ENCODE results near the gene RPS6KA1.
"Not testable (repeated sequence)": the region's sequence is repeated elsewhere in the genome, so short reads cannot be mapped to it uniquely, and the experiment has no call there.

RPS6KA1 gene

GRCh38 chr1:26529655-26530409 is at the start of gene RPS6KA1:
RPS6KA1 (plus strand) TSS chr1:26529761; CDS start chr1:26529921, 160 bp downstream.
- DNase-seq = no peak

GRCh38 chr1:26482921-26483320 is 46.6 kb upstream of the RPS6KA1 start:
- DNase-seq = no peak

- no peak for DNase-seq
Observed at GRCh38 chr1:26483980-26484379, 45.6 kb upstream of the RPS6KA1 start.

- DNase-seq = no peak
Observed at GRCh38 chr1:26490155-26490554, 39.4 kb upstream of the RPS6KA1 start.

GRCh38 chr1:26493267-26493666 is 36.3 kb upstream of the RPS6KA1 start:
- no peak for DNase-seq

GRCh38 chr1:26493938-26494337 is 35.6 kb upstream of the RPS6KA1 start:
- DNase-seq = no peak

DNA sequence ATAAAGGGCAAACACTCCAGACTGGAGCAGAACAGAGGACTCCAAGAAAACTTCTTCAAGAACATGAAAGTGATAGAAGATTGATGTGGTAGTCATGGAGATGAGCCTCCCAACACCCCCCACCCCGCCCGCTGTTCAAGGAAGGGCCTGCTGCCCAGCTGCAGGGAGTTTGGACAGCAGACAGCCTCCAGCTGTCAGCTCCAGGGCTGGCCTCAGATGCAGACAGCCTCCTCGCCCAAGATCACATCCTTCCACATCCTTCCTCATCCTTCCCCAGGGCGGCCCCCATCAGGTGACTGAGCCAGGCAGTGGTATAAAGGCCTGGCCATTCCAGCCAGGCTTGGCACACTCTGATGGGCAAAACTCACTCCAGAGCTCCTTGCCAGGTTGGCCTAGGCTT is 32.7 kb upstream of the RPS6KA1 start:
- no peak for DNase-seq

- no peak for DNase-seq
Observed at GRCh38 chr1:26498894-26499293, 30.7 kb upstream of the RPS6KA1 start.

- DNase-seq = peak; percentile 65
Observed at GRCh38 chr1:26500488-26501175, 28.9 kb upstream of the RPS6KA1 start.

DNA sequence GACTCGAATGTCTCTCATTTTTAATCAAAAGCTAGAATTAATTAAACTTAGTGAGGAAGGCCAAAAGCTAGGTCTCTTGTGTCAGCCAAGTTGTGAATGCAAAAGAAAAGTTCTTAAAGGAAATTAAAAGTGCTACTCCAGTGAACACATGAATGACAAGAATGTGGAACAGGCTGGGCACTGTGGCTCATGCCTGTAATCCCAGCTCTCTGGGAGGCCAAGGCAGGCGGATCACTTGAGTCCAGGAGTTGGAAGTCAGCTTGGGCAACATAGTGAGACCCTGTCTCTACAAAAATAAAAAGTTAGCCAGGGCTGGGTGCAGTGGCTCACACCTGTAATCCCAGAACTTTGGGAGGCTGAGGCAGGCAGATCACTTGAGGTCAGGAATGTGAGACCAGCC is 18.9 kb upstream of the RPS6KA1 start:
- not testable (repeated sequence) for DNase-seq

- not testable (repeated sequence) for DNase-seq
Observed at GRCh38 chr1:26515836-26516235, 13.7 kb upstream of the RPS6KA1 start.

GRCh38 chr1:26516987-26517765 is 12.4 kb upstream of the RPS6KA1 start:
- DNase-seq = no peak

DNA sequence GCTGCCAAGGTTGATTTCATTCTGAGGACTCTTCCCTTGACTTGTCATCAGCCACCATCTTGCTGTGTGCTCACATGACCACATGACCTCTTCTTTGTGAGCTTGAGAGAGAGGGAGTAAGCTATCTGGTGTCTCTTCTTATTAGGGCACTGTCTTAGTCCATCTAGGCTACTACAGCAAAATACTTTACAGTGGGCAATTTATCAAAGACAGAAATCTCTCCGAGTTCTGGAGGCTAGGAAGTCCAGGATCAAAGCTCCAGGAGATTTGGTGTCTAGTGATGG is 11.9 kb upstream of the RPS6KA1 start:
- DNase-seq = no peak

DNA sequence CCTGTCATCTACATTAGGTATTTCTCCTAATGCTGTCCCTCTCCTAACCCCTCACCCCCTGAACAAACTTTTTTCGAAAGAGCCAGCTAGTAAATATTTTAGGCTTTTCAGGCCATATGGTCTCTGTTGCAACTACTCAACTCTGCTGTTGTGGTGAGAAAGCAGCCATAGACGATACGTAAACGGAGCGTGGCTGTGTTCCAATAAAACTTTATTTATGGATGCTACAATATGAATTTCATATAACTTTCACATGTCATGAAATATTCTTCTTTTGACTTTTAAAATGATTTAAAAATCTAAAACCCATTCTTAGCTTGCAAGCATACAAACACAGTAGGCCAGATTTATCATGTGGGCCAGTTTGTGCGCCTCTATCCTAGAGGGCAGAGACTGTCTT is 11.2 kb upstream of the RPS6KA1 start:
- no peak for DNase-seq

- no peak for DNase-seq
Observed at GRCh38 chr1:26520339-26520738, 9.2 kb upstream of the RPS6KA1 start.

DNA sequence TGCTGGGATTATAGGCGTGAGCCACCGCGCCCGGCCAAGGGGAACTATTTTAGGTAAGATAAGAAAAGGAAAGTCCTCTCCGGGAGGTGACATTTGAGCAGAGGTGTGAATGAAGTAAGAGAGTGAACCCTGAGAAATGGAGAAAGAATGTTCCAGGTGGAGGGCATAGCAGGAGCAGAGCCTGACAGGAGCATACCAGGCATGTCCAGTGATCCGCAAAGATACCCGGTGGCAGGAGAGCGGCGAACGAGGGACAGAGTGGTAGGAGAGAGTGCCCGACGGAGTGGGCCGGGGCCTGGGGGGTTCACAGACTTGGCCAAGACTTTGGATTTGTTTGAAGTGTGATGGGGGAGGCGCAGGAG is 7.9 kb upstream of the RPS6KA1 start:
- DNase-seq = no peak

DNA sequence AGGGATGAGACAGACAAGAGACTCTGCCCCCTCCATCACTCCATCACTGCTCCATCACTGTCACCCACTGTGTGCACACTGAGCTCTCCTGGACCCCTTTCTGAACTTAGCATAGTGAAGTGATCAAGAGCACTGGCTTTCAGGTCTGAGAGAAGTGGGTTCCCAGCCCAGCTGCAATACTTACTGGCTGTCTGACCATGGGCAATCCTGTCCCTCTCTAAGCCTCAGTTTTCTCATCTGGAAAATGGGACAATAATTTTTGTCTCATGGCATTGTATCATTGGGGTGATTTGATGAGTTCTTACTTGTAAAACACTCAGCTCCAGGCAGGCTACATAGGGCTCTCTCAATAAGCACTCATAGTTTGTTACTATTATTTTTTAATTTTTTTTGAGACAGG is 7.5 kb upstream of the RPS6KA1 start:
- DNase-seq = no peak

DNA sequence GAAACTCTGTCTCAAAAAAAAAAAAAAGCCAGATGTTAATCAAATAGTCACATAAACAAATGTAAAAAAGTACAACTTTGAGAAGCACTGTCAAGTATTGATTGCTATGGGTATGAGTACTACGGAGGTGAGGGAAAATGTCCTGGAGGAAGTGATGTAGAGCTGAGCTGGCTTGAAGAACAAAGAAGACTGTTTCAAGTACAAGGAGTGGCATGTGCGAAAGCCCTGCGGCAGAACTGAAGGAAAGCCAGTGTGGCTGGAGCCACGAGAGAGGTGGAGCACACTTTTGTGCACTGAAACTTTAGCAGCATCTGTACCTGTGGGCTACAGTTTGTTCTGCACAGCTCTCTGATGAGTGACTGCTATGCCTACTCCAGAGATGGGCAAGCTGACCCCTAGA is 5.4 kb upstream of the RPS6KA1 start:
- DNase-seq = no peak

GRCh38 chr1:26526287-26526686 is 3.3 kb upstream of the RPS6KA1 start:
- DNase-seq = no peak

DNA sequence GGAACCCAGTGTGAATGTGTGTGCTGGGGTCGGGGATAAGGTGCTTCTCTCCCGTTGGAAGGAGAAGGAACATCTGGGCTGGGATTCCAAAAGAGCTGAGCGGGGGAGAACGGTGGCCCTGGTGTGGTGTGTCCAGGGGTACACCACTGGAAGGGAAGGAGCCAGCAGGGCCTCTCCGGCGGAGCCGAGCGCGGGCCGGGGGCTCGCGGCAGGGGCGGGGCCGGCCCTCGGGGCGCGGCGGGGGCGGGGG is 231 bp upstream of the RPS6KA1 start:
- DNase-seq = no peak

- DNase-seq = no peak
Observed at GRCh38 chr1:26530410-26530894, 891 bp downstream of the RPS6KA1 start.

GRCh38 chr1:26530895-26531598 is 1.5 kb downstream of the RPS6KA1 start:
- peak; percentile 75 for DNase-seq

DNA sequence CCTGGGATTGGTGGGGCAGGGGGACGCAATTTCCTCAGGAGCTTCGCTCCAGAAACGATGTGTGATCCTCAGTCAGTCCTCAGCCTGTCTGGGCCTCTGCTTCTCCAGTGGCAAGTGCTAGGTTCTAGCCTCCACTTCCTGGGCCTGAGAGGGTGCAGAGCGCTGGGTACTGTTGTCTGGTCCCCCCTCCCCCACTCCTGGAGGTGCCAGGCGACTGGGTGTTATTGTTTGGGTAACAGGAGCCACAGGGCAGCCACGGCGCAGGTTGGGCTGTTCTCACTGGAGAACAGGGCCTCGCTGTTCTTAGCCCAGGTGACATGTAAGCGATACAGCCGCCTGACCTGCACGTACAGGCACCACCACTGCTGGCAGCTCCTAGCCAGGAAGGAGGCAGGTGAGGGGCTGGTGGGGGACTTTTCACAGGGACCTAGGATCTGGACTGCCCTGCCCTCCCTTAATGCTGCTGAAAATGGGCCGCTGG is 2.1 kb downstream of the RPS6KA1 start:
- DNase-seq = peak; percentile 48

Measured in NCI-H2029 treated with DMSO at 0.1 percent for 48 hours (cell line).